Keratinocyte (primary cell): ENCODE measurements around the gene PSD4. TPM values are rescaled to one million over a fixed set of nuclear protein-coding genes. Genes with fewer than 3 reads are reported as not detected.

Source experiments
- DNase-seq: peaks from one replicate; pipeline ENCODE4 v3.0.0-alpha.2; 2011; ENCODE audit warnings: low read depth, missing footprints, low spot score
- FAIRE-seq: peaks from 2 replicates; lab custom pipeline; 2011; peaks lifted over from hg19 to GRCh38; lab: Jason Lieb, UNC
- H2AFZ ChIP-seq: 2 replicates; pipeline ENCODE4 v1.6.0; 2012; ENCODE audit warnings: low read length, control low read depth, inconsistent platforms; ENCODE audit not compliant: control insufficient read depth
- H3K27ac ChIP-seq: 2 replicates; pipeline ENCODE4 v1.5.1; 2011; ENCODE audit warnings: low read length; ENCODE audit not compliant: control insufficient read depth, insufficient read depth
- H3K27me3 ChIP-seq: 3 replicates; pipeline ENCODE4 v1.6.0; 2011; ENCODE audit warnings: low read length; ENCODE audit not compliant: control insufficient read depth, insufficient read depth; ENCODE audit errors: extremely low read depth
- H3K36me3 ChIP-seq, 2 experiments: 2 replicates in 1 of 2; 3 replicates in 1 of 2; pipeline ENCODE4 v1.5.1; 2011; ENCODE audit warnings: low read length in 2 of 2, mild to moderate bottlenecking in 1 of 2; ENCODE audit not compliant: control insufficient read depth in 2 of 2, insufficient read depth in 2 of 2; ENCODE audit errors: extremely low read depth in 1 of 2
- H3K4me1 ChIP-seq: 3 replicates; pipeline ENCODE4 v1.5.1; 2011; ENCODE audit warnings: low read length; ENCODE audit not compliant: control insufficient read depth, insufficient read depth; ENCODE audit errors: extremely low read depth
- H3K4me2 ChIP-seq: 3 replicates; pipeline ENCODE4 v1.6.0; 2011; ENCODE audit warnings: low read depth, low read length; ENCODE audit not compliant: control insufficient read depth, insufficient read depth; ENCODE audit errors: extremely low read depth
- H3K4me3 ChIP-seq, 3 experiments: fragments of 200-600 bp in 1 of 3; sonication (generic) in 1 of 3; 2 replicates in 2 of 3; 3 replicates in 1 of 3; pipeline ENCODE4 v1.5.1; 2011 to 2016; ENCODE audit warnings: low read length in 3 of 3, mild to moderate bottlenecking in 3 of 3, control low read depth in 2 of 3, inconsistent platforms in 1 of 3, low read depth in 1 of 3, mixed read lengths in 1 of 3, mixed run types in 1 of 3, moderate library complexity in 1 of 3; ENCODE audit not compliant: control insufficient read depth in 2 of 3, insufficient read depth in 2 of 3; ENCODE audit errors: extremely low read depth in 1 of 3
- H3K79me2 ChIP-seq: 2 replicates; pipeline ENCODE4 v1.6.0; 2012; ENCODE audit warnings: low read length; ENCODE audit not compliant: control insufficient read depth, insufficient read depth
- H3K9ac ChIP-seq: 3 replicates; pipeline ENCODE4 v1.6.0; 2011; ENCODE audit warnings: low read length; ENCODE audit not compliant: control insufficient read depth, insufficient read depth; ENCODE audit errors: extremely low read depth
- H3K9me1 ChIP-seq: 3 replicates; pipeline ENCODE4 v1.6.0; 2011; ENCODE audit warnings: low read length; ENCODE audit not compliant: control insufficient read depth, insufficient read depth; ENCODE audit errors: extremely low read depth
- H3K9me3 ChIP-seq: 2 replicates; pipeline ENCODE4 v1.5.1; 2012; ENCODE audit warnings: low read depth, low read length; ENCODE audit not compliant: control insufficient read depth
- H4K20me1 ChIP-seq: 3 replicates; pipeline ENCODE4 v1.6.0; 2011; ENCODE audit warnings: low read length; ENCODE audit not compliant: control insufficient read depth, insufficient read depth; ENCODE audit errors: extremely low read depth
- CTCF ChIP-seq, 3 experiments: IDR thresholded peaks in 1 of 3; conservative IDR thresholded peaks in 1 of 3; optimal IDR thresholded peaks in 1 of 3; 2 replicates in 2 of 3; 3 replicates in 1 of 3; pipeline versions ENCODE3 to v1.5.1; 2011; ENCODE audit warnings: low read length in 3 of 3, mild to moderate bottlenecking in 3 of 3, moderate library complexity in 2 of 3, control low read depth in 1 of 3, inconsistent platforms in 1 of 3; ENCODE audit not compliant: insufficient read depth in 2 of 3; ENCODE audit errors: extremely low read depth in 1 of 3
- EZH2 ChIP-seq: IDR thresholded peaks from one replicate; pipeline ENCODE4 v1.6.1; 2012; ENCODE audit warnings: inconsistent platforms, mild to moderate bottlenecking, low read length, moderate library complexity
- dilution Hi-C: fragments of 300-500 bp; cut with MboI; formaldehyde crosslinking; loops from one replicate; pipeline ENCODE4 v1.7.0; 2020; ENCODE audit warnings: low sequenced_read_pairs; ENCODE audit not compliant: extremely low pct_ligation_motif_present
- polyA plus RNA-seq, 5 experiments: library from polyadenylated mRNA; depleted of rRNA in 3 of 5; stranded (reverse) in 3 of 5; stranded (forward) in 1 of 5; unstranded in 1 of 5; fragments of >200 nt; gene quantifications; 1 replicate in 1 of 5; 2 replicates in 3 of 5; 3 replicates in 1 of 5; pipeline versions ENCODE4 v1.2.1 to v1.2.3, GENCODE V29; 2011 to 2012; ENCODE audit warnings: missing spikeins in 2 of 5, low read depth in 1 of 5, low replicate concordance in 1 of 5

PSD4 gene
- polyA plus RNA-seq, 1 donor (not counting 4 experiments of a cell fraction or from before 2014, with no cell fraction given): 11.1 TPM

- Histone ChIP-seq H3K4me3 (no peak overlapping the region), H3K9me3 (no peaks in the 10 kb centered on the region), H3K27ac (no peak overlapping the region), H4K20me1 (no peaks in the 10 kb centered on the region), H3K36me3 (peaks cover 0 to 5% of the 10 kb centered on the region in 2 experiments), H3K79me2 (no peaks in the 10 kb centered on the region), H3K9me1 (no peaks in the 10 kb centered on the region), H3K27me3 (no peaks in the 10 kb centered on the region), H3K4me2 (no peak overlapping the region), H3K4me1 (peaks cover 4% of the 10 kb centered on the region), H2AFZ (no peak overlapping the region), H3K9ac (no peak overlapping the region)
- DNase-seq: no peak
- FAIRE-seq: no peak
- dilution Hi-C loops: no loop called here
- no peak for TF ChIP-seq CTCF (optimal IDR thresholded peaks at IDR 0.05 in 1 of 3, IDR thresholded peaks at IDR 0.05 in 1 of 3, conservative IDR thresholded peaks at IDR 0.05 in 1 of 3; ENCODE audit: extremely low read depth in 1 of 3, insufficient read depth in 2 of 3, low read length in 3 of 3)
- no peak for TF ChIP-seq EZH2
These were observed 5.8 kb downstream of the PSD4 start for GRCh38 chr2:113179446-113180045.

GRCh38 chr2:113180131-113180946 lies 6.6 kb downstream of the PSD4 start:
- H4K20me1 ChIP-seq: no peaks in the 10 kb centered on the region
- H3K4me1 ChIP-seq: peaks cover 4% of the 10 kb centered on the region
- FAIRE-seq: no peak
- no peak for DNase-seq
- H3K4me3 ChIP-seq: no peak overlapping the region
- no peaks in the 10 kb centered on the region for H3K9me3 ChIP-seq
- H3K4me2 ChIP-seq: no peak overlapping the region
- dilution Hi-C loops: no loop called here
- TF ChIP-seq EZH2: no peak
- TF ChIP-seq CTCF (optimal IDR thresholded peaks at IDR 0.05 in 1 of 3, IDR thresholded peaks at IDR 0.05 in 1 of 3, conservative IDR thresholded peaks at IDR 0.05 in 1 of 3; ENCODE audit: extremely low read depth in 1 of 3, insufficient read depth in 2 of 3, low read length in 3 of 3): no peak
- H3K9ac ChIP-seq: no peak overlapping the region
- peaks cover 0 to 5% of the 10 kb centered on the region in 2 experiments for H3K36me3 ChIP-seq
- no peaks in the 10 kb centered on the region for H3K27me3 ChIP-seq
- H2AFZ ChIP-seq: no peak overlapping the region
- H3K79me2 ChIP-seq: no peaks in the 10 kb centered on the region
- H3K9me1 ChIP-seq: no peaks in the 10 kb centered on the region
- no peak overlapping the region for H3K27ac ChIP-seq
